8988T (cell line): Measurements from ENCODE around the gene ASS1.

Experiments
- DNase-seq: peaks from one replicate; pipeline ENCODE4 v3.0.0; 2011

ASS1 gene

DNA sequence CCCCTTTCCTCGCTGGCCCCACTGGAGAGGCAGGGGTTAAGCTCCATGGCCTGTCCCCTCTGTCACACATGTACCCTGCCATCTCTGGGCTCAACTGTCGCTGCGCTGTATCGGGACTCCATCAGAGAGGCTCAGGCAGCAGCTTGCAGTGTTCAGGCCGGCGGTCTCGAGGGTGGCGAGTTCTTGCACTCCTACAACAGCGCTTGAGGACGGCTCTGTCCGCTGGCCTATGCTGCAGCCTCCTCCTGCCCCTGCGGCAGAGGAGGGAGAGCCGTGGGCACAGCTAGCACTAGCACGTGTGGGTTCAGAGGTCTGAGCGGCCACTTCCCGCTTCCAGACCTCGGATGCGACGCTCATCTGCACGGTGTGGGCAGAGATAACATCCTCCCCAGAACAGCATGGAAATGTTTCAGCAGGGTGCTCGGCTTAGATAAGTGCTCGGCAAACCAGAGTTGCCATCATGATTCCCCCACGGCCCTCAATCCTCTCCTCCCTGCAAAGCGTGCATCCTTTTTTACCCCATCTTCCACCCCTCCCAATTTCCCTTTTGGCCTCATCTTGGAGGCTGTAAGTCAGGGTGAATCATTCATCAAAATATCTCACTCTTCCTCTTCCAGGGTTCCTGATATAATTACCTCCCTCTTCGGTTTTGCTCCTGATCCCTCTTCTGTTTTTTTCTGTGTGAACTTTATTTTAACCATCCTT, 92.7 kb downstream of the ASS1 start:
- no peak for DNase-seq

DNA sequence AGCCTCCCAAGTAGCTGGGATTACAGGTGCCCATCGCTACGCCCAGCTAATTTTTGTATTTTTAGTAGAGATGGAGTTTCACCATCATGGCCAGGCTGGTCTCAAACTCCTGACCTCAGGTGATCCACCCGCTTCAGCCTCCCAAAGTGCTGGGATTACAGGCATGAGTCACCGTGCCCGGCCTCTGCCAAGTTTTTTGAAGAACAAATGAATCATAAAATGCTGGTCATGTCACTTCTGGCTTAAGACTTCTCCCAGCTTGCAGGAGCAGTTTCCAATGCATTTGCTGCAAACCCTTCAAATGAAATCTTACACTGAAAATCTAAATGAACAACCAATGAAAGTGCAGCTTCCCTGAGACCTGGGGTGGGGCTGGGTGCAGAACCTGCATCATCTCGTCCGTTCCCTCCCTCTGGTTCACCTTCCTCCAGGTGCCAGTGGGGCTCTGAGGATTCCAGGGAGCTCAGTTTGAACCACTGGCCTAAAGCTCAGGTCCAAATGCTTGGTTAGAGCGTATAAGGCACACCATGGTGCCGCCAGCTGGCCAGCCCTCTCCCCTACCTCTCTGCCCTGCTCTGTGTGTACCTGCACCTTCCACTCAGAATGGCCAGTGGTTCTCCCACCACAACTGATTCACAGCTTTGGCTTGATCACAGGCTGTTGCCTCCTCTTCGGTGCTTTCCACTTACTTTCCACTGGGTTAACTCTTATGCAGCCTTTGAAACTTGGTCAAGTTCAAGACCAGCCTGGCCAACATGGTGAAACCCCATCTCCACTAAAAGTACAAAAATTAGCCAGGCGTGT, 94.9 kb downstream of the ASS1 start:
- DNase-seq = no peak

DNA sequence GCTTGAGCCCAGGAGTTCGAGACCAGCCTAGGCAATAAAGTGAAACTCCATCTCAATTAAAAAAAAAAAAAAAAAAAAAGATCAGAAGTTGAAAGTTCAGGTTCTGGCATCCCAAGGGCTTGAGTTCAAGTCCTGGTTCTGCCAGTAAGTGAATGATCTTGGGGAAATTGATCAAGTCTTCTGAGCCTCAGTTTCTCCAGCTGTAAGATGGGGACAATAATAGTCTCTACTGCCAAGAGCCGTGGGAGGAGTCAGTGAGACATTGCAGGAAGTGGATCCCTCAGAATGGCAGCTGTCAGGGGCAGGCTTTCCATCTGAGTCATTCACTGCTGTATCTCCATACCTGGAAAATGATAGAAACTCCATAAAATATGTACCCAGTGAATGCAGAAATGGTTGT, 96.8 kb downstream of the ASS1 start:
- no peak for DNase-seq

DNA sequence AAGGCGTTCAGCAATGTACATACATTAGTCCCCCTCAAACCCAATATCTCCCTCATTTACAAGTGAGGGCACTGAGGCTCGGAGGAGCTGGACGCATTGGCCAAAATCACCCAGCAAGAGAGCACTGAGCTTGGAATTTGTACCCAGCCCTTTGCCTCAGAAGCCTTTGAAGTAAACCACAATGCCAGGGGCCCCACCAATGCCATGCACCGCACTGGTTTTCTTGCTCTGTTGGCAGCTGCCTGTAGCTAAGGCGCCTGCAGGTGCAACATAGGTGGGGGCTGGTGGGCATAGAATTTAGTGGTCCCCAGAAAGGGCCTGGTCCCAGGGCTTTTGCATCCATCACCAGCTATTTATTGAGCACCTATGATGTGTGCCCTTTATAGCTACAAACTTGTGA, 97.3 kb downstream of the ASS1 start:
- DNase-seq = no peak

DNA sequence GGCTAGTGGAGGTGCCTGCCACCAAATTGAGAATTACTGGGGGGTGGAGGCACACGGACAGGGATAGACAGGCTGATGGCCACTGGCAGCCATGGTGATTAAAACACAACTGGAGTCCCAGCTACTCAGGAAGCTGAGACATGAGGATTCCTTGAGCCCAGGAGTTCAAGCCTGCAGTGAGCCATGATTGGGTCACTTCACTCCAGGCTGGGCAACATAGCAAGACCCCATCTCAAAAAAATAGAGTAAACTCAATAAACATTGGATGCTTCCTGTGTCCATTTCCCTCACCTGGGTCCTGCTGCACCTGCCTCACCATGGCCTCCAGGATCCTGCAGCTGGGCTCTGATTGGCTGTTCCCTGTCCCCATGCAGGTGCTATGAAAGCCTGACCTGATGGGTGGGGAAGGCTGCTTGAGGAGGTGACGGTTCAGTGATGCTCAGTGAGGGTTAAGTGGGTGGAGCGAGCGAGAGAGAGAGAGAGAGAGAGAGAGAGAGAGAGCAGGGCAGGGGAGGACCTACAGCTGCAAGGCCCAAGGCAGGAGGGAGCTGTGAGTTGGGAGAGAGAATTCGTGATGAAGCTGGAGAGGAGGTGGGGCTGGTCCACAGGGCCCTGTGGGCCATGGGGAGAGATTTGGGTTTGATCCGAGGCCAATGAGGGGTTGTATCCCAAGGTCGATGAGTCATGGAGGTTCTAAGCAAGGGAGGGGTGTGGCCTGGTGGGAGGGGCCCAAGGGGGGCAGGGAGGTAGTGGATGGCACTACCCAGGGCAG, 97.9 kb downstream of the ASS1 start:
- no peak for DNase-seq

DNA sequence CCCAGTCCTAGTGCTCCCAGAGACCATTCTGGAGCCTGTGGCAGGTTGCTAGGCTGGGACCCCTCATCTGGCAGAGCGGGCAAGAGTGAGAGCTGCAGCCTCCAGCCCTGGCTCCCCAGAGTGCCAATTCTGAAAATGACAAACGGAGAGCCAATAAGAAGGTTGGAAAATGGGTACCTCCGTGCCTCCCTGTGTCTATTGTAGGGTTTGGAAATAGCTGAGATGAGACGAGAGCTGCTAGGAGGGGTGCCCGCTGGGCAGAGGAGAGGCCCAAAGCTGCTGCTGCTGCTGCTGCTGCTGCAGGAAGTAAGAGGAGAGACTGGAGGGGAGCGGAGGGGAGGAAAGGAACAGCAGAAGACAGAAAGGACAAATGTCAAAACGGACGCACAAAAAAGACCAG, 98.6 kb downstream of the ASS1 start:
- no peak for DNase-seq

DNA sequence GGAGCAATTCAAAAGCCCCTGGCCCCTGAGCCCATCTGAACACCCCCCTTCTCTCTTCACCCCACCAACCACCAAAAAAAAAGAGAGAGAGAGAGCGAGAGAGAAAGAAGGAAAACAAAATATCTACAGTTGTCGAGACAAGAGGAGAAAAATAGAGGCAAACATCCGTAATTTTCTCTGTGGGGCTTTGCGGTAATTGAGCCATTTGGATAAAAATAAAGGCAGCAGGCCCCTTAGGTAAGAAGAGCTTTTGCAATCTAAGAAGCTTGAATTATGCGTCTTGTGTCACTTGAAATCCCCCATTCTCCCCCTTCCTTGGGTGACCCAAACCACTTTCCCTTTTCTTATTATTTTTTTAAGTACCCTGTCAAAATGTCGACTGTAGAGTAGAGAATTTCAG, 99.1 kb downstream of the ASS1 start:
- no peak for DNase-seq

DNA sequence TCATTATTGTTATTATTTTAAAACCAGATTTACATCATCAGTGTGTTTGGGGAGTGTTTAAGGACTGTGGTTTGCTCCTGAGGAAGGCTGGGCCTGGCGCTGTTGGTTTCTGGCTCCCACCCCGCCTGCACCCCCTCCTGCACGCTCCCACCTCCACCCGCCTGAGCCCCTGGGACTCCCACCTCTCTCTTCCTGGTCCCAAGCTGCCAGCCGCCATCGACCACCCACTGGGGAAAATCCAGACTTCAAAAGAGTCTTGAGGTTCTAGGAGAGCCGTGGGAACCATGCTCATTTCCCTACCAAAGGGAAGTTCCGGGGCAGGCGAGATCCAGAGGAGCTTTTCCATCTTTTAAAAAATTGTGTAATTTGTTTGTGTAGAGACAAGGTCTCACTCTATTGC, 99.6 kb downstream of the ASS1 start:
- DNase-seq = no peak

DNA sequence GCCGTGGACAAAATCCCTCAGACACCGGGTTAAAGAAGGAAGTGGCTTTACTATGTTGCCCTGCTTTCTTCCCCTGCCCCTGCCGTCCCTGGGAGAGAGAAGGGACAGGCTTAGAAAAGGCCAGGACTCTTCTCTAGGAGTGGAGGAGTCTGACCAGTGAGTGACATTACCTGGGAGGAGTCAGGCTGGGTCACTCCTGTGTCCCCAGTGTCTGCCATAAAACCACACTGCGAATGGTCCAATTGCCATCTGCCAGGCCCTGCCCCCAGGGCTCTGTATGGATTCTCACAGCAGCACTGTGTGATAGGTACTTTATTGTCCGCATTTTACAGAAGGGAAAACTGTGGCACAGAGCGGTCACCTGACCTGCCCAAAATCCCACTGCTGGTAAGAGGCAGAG, 103.3 kb downstream of the ASS1 start:
- DNase-seq = no peak

DNA sequence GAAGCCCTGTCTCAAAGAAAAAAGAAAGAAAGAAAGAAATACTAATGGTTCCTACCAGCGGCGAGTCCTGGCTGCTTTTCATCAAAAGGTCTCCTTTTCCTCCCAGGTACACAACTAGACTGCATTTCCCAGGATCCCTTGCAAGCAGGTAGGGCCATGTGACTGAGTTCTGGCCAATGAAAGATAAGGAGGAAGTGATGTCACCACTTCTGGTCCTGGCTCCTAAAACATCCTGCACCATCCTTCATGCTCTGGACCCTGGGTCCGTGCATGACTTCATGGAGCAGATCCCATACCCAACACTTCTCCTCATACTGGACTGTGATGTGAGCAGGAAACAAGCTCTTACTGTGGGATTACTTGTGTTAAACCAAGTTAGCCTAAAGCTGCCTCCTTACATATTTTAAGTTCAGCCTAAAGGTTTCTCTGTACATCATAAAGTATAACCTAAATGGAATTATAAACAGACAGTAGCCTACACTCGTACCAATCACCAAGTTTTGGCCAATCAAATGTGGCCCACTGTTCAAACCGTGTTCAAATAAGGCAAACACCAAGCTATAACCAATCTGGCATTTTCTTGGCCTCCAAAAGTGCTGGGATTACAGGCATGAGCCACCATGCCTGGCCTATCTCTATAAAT, 104.5 kb downstream of the ASS1 start:
- DNase-seq = no peak
